DMS153 (cell line): ENCODE data around the gene TRRAP.

Experiments
- DNase-seq: peaks from one replicate; lab custom pipeline; 2025; lab: John Stamatoyannopoulos, UW

The TRRAP gene

DNA sequence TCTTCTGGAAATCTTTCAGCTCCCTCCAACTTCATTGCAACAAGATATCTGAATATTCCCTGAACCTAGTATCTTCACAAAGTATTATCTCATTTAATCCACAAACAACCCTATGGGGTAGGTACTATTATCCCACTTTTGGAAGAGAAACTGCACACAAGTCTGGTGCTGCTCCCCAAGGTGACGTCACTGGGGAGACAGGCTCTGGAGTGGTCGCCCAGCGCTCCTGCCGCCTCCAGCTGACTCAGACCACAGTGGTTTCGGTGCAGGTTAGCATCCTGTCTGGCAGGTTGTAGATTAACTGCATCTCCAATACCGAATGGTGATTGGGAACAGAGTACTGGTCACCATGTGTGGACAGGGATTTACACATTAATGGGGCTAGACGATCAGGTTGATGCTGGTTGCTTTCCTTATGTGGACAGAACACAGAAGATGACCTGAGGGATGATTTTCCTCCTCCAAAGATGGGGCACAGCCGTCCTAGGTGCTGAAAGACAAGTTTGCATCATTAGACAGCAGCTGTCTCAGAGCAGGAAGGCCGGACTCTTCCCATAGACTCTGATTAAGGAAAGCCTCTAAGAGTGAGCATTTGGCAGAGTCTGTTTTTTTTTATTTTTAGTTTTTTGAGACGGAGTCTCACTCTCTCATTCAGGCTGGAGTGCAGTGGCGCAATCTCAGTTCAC is 128.6 kb downstream of the TRRAP start:
- no peak for DNase-seq

DNA sequence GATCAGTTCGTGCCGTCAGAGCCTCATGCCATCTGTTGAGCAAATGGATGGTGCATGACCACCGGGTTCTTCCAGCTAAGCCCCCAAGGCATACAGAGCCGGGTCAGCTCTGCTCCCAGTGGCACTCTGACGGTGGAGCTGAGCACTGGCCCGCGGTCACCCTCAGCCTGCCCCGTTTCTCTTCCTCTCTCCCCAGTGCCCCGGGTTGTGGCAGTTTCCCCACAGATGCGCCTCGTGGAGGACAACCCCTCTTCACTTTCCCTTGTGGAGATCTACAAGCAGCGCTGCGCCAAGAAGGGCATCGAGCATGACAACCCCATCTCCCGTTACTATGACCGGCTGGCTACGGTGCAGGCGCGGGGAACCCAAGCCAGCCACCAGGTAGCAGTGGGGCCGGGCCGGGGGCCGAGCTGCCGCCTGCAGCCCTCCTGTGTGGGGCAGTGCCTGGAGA is 129.9 kb downstream of the TRRAP start:
- no peak for DNase-seq

DNA sequence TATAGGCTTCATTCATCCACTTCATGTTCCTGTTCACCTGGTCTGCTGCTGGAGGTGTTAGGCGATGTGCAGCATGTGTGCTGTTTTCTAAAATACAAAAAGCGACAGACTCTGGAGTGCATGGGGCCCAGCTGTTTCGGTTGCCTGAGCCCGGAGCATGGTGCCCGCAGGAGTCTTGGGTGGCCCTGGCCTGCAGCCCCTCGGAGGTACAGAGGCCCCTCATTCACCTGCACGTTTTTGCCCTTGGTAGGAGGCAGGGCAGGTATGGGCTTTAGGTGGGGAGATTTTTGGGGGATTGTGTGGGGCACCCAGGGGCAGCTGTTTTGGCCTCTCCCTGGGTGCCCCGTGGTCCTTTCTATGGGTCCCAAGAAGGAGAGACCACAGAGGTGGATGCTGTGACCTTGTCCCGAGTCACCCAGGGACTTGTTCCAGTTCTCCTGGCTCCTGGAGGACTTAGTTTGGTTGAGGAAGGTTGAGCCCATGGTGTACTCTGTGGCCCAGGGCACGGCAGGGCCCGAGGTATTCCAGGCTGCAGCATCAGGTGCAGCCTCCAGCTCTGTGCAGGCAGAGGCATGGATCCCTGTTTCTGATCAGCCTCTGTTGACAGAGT is 130.7 kb downstream of the TRRAP start:
- DNase-seq = no peak

DNA sequence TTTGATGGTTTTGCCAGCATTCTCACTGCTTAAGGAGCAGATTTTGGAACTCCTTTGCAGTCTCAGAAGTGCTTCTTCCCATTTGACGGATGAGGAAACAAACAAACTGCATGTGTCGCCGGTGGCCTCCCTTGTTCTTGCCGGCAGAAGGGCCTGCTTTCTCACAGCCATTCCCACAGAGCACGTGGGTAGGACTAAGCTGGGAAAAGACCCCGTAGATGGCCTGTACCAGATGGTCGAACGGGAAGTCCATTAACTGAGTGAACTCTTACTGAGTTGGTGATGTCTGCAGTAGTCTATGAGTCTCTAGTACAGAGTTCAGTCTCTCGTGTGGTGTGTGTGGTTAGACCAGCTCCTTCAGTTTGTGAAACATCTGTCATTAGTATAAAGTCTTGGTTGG is 131.9 kb downstream of the TRRAP start:
- DNase-seq = no peak

DNA sequence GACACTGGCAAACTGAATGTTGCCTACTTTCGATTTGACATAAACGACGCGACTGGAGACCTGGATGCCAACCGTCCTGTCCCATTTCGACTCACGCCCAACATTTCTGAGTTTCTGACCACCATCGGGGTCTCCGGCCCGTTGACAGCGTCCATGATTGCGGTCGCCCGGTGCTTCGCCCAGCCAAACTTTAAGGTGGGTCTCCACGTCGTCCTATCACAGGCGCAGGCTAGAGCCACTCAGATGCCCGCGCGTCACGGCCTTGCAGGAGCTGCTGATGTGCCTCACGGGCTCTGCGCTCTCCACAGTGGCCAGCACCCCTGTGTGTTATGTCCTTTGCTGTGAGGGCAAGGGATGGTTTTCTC is 133.0 kb downstream of the TRRAP start:
- no peak for DNase-seq

DNA sequence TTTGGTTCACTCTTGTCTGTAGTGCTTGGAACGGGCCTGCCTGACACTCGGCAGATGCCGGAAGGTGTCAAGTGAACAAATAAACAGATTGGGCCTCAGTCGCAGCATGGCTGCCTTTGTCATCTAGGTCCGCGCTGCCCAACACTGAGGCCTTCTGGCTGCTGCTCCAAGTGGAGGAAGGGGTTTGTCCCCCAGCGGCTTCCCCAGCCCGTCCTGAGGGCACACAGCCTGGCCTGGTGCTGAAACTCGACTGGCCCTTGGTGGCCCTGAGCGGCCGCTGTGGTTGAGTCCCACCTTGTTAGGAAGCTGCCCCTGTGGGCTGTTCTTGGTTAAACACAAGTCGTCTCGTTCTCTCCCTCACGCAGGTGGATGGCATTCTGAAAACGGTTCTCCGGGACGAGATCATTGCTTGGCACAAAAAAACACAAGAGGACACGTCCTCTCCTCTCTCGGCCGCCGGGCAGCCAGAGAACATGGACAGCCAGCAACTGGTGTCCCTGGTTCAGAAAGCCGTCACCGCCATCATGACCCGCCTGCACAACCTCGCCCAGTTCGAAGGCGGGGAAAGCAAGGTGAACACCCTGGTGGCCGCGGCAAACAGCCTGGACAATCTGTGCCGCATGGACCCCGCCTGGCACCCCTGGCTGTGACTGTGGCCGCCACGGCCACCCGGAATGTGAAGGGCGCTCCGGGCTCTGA is 133.5 kb downstream of the TRRAP start:
- no peak for DNase-seq

DNA sequence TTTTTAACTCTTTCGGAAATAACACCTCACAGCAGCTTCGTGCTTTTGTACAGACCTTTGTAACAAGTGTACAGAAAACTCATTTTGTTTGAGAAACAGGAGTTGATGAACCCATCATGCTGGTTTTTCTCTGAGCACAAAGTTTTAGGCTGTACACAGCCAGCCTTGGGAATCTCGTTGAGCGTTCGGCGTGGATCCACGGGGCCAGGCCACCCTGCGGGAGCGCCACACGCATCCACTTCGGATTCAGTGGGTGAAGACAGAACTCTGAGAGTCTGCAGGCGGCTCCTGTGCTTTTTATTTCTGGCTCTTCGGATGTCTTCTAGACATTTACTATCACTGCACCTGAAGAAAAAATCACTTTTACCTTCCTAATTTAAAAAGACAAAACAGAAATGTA is 134.4 kb downstream of the TRRAP start:
- DNase-seq = no peak

DNA sequence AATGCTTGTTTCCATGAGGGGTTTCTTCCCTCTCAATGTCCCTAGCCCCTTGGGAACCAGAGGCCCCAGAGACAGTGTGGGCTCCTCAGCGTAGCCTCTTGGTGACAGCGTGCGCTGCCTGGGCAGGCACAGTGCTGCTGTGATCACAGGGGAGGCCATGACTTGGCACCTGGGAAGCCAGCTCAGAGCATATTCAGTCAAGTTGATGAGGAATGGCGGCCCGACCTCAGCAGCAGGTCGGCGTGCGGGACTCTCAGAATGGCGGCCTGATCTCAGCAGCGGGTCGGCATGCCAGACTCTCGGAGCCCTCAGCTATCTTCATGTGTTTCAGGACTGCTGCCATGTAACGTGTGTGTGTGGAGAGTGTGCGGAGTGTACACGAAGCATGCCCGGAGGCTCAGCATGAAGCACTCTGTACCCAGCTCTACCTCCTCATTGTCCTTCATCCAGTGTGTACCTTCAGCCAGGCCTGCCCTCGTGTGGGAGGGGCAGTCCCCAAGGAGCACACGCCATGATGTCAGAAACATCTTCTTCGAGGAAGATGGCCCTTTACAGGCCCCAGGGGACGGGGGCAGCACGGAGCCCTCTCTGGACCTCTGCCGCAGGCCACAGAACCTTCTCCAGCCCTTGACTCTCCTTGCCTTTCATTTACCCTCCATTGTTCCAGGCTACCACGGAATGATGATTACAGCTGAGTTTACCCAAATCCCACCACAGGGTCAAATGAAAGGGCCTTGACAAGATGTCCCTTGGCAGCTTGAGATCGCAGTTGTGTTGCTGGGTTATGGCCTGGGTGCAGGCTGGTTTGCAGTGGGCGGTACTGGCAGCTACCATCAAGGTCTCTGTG is 135.2 kb downstream of the TRRAP start:
- DNase-seq = no peak

DNA sequence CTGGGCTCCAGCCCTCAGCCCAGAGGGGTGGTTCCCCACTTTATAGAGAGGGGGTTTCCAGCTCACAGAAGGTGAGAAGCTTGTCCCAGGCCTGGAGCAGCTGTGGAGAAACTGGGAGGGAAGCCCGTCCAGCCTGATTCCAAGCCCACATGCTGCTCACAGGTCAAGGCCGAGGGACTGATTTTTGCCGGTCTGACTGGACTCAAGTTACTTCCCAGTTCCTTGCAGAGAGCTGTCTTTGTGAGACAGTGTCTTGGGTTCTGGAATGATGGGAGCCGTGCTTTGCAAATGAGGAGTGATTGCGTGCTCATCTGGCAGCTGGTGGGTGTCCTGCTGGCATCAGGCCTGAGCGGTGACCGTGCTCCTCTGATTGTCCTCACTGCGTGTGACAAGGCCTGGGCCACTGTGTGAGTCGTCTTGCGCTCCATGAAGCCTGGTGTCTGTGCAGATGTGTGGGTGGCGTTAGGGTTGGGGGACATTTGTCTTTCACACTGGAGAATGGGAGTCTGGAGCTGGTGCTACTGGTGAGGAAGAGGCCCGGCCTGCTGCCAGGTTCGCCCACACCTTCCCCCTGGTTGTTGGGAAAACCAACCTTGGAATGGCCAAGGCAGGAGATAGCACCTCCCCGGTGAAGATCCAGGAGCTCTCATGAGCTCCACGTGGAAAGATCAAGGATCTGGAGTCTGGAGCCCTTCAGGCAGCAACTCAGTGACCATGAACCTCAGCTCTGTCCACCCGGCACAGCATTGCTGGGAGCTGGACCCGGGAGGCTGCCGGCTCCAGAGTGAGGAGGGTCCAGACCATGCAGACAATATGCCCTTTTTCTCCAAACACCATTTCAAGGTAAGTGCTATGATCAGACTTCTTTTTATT is 136.0 kb downstream of the TRRAP start:
- DNase-seq = no peak

DNA sequence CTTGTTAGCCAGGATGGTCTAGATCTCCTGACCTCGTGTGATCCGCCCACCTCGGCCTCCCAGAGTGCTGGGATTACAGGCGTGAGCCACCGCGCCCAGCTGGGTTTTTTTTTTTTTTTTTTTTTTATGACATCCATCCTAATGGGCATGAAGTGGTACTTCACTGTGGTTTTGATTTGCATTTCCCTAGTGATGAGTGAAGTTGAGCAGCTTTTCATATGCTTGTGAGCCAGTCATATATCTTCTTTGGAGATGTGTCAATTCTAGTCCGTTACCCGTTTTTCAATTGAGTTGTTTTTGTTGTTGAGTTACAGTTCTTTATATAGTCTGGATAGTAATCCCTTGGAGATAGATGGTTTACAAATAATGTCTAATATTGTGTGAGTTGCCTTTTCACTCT is 137.9 kb downstream of the TRRAP start:
- DNase-seq = no peak

DNA sequence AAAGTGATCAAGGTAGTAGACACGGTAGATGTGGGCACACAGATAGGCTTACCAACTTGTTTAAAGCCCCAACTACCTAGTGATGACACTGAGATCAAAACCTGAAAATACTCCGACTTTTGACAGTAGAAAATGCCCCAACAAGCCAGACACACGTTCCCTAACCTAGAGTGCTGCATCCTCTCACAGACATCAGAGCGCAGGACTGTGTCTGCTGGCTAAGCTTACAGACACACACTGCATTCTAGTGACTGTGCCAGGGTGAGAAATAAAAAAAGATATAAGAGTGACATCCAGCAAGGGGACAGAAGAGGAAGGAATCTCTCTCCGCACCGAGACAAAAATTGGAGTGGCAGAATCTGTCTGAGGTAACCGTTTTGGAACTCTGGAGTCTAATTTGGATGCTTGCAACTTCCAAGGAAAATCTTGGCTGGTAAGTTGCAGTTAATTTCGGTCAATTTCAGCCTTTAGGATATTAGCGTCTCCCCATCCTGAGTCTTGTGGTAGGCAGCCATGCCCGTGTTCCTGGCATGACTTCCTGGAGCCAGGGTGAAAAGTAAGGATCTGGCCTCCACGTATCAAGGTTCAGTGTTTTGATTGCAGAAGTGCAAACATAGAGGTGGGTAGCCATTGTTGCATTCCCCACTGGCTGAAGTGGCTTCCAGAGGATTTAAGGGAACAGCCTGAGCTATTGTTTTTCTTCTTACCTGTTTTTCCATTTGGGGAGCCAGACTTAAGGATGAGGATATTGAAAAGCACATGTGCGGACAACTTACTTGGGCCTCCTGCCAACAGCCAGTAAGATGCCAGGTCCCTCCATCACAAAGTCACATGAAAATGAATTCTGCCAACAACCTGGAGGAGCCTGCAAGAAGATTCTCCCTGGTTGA is 141.4 kb downstream of the TRRAP start:
- no peak for DNase-seq

DNA sequence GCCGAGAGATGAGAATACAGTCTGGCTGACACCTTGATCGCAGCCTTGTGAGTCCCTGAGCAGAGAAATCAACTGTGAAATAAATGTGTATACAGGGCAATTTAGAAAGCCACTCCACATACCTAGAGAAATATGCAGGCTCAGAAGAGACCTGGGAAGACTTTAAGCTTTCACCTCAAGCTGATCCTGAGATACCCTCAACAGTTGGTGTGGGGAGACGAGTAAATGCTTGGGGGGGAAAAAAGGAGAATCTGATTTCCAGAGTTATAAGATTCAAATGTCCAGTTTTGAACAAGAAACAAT is 142.0 kb downstream of the TRRAP start:
- no peak for DNase-seq

DNA sequence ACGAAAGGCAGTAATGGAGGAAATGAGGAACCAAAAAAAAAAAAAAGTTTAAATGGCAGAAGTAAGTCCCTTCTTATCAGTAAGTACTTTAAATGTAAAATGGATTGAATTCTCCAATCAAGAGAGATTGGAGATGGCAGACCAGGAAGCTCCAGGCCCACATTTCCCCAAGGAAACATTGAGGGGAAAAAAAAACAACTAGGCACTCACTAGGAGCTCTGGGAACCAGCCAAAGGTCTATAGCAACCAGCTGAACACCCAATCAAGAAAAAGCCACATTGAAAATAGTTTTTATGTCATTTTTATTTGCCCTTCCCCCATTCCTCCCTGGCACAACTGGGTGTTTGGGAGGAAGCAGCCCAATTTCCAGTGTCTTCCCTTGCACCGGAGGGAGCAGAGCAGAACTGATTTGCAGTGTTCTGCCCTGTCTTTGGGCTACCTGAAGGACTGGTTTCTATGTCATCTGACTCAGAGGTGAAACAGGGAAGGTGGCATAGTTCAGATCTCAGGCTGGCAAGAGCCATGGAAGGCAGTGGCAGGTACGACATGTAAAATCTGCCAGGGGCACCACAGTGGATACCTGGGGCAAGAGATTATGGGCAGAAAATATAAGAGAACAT is 143.7 kb downstream of the TRRAP start:
- DNase-seq = no peak

DNA sequence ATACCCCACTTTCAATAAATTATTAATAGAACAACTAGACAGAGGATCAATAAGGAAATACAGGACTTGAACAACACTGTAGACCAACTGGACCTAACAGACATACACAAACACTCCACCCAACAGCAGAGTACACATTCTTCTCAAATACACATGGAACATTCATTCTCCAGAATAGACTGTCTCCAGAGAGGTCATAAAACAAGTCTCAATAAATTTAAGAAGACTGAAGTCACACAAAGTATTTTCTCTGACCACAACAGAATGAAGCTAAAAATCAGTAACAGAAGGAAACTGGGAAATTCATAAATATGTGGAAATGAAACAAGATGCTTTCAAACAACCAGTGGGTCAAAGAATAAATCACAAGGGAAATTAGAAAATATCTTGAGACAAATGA is 145.7 kb downstream of the TRRAP start:
- no peak for DNase-seq

DNA sequence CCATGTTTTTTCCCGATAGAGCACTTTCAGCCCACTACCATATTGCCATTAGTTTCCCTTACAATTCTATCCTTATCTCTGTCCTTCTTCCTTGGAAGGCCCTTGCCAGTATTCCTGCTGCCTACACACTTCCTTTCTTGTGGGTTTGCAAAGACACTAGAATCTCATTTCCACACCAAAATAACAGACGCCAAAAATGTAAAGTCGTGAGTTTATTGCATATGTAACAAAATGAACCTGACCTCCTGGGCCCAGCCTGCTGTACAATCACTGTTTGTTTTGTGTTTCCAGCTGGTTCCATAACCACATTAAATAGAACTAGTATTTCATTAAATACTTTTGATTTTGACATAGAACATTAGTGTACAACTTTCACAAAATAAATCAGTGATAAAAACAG is 148.9 kb downstream of the TRRAP start:
- DNase-seq = no peak

DNA sequence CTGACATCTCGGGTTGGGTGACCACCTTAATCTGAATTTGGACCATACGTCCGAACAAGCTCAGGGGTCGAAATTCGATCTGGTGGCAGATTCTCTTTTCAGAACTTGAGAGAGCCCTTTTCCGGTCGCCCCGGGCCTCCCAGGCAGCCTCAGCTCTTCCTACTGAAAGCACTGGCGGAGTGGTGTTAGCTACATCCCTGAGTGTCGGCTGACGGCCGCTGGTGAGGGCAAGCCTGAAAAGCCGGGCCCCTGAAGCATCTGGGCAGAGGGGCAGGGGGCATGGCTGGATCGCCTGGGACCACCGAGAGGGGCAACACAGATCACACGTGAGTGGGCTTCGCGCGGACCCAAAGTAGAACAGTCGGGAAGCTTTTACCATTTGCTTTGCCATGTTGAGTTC is 149.5 kb downstream of the TRRAP start:
- no peak for DNase-seq

DNA sequence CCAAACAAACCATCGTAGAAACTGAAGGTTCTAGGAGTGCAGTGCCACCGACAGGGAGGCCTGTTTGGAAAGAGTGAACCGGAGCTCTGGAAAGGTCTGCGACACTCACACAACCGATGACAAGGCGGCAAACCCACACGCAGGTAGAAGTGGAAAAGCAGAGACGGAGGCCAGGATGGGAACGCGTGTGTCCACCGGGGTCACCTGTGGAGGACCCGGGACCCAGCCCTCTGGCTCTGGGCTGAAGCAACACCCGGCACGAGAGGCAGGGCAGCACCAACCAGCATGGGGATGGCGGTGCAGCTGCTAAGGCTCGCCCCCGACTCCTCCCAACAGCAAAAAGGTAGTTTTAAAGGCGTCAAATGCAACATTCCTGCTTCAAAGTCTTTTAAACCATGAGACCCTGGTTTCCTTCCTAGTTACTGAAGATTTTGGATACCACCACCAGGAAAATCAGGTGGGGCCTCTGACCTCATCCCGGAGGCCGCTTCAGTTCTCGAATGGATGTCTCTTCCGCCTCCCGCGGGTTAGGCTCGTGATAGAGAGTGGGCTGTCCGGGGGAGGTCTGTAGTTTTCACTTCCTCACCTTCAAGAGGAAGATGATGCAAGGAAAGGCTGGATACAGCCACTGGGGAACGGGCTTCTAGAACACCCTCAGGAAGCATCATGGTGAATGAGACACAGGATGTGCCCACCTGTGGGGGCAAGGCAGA is 150.1 kb downstream of the TRRAP start:
- no peak for DNase-seq

DNA sequence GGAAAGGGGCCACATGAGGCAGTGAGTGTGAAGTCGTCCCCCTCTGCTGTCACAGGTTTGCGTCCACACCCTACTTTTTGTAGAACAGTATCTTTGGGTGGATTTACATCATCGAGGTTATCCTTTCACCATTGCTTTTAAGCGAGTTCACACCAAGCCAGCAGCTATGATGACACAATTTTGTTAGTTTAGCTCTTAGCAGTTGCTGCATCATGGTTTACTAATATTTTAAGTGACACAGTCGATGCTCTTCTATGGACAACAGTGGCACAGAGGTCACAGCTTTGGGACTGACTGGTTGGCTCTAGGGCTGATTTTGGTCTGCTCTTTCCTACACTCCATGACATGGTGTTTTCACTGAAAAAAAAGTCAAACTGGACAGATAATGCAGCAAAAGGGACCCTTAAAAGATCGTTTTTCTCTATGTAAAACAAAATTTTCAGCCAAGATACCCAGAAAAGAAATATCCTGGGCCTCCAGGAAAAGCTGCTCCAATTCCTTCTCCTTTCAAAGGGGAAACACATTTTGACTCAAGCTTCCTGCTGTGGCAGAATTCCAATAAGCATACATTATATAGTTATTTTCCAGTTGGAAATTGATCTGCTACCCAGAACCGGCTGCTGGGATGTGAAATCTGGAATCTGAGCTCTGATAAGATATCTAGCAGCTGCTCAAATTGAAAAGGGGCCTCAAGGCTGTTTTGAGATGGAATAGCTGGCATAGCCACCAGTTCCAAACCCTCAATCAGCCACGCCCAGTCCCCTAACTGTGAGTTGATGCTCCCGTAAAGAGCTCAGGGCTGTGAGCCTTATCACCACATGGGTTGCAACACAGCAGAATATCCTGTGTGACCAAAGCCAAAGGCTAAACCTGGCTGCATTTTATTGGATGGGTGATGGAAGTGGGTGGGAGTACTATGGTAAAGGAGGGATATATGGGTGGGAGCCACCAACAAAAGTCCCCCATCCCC is 151.4 kb downstream of the TRRAP start:
- DNase-seq = no peak
